GM21390 (cell line): ENCODE data around the gene ZNF467.

Experiments used
- ATAC-seq: cut with Tn5 transposase; IDR thresholded peaks from one replicate; pipeline ENCODE4 v1.9.1; 2021; ENCODE audit not compliant: unreplicated experiment

The ZNF467 gene

DNA sequence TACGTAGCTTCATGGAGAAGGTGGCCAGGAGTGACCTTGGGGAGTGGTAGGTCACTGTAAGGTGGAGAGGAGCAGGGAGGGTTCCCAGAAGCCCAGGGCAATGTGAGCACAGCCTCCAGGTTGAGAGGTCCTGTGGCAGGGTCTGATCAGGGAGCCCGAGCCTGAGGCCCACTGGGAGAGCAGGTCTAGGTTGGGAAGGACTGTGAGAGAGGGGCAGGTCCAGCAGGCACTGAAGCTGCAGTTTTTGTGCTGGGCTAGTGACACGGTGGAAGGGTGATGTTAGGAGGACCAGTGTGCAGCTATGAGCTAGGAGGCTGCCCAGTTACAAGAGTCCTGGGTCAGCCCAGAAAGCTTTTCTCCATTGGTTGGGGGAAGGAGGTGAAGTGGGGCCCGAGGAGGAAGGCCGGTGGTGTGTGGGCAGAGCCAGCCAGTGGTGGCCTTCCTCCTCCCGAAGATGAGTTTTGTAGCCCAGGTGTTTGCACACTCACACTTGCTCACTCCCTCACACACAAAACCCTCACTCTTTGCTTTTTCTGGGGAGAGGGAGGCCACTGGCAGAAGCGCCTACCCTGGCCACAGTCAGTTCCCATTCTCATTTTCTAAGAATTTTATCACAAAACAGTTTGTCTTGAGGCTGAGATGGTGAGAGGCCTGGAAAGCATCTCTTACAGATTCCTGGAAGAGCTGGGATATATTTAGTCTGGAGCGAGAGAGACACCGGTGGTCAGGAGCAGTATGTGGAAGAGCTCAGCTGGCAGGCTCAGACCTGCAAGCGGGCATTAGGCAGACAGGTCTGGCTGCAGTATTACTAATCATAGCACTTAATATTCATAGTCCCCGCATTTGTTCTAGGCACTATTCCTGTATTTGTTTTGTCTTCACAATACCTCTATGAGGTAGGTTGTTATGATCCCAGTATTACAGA is 57.1 kb downstream of the ZNF467 start:
- no peak for ATAC-seq

DNA sequence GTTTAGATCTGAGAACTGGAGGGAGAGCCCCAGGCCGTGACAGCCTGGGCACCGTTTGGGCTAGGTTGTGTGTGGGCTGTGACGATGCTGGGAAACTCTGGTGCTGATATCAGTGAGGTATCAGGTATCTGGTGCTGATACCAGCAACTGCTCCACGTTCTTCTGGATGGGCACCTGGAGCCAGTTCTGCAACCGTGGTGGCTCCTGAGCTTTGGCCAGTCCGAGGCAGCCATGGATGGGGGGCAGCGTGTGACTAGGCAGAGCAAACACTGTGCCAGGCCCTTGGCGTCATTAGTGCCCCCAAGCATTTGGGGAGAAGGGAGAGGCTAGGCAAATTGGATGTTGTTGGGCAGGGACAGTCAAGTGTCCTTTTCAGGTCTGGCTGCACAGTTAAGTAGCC is 57.9 kb downstream of the ZNF467 start:
- ATAC-seq = no peak

DNA sequence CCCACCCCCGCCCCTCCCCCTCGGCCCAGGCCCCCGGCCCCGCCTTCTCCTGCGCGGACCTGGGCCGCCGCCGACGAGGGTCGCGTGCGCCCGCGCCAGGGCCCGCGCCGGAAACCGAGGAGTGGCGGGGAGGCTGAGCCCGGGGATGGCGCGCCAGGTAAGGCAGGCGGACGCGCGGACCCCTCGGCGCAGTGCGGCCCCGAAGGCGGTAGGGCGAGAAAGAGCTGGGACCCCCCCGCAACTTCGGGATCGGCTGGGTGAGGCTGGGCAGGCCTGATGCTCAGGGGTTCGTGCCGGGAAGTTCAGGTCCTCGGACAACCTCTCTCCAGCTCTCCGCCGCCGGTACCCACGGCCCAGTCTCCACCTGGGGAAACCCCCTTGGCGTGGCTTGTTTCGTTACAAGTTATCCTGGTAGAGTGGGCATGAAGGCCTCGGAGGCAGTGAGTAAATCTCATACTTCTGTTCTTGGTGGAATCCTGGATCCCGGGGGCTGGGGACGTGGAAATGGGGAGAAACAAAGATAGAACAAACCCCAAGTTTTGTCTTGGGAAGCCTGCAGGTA is 58.4 kb downstream of the ZNF467 start:
- peak; percentile 23 for ATAC-seq
